Endothelial cell of coronary artery (primary cell): ENCODE data around the gene PAX5. TPM values are rescaled to one million over a fixed set of nuclear protein-coding genes. Genes with fewer than 3 reads are reported as not detected.

Experiments
- total RNA-seq: library from RNA; depleted of rRNA; stranded (reverse); fragments of >200 nt; gene quantifications from 2 replicates; pipeline ENCODE4 v1.2.3, GENCODE V29; 2014

The PAX5 gene
- not detected in 2 replicates for total RNA-seq

DNA sequence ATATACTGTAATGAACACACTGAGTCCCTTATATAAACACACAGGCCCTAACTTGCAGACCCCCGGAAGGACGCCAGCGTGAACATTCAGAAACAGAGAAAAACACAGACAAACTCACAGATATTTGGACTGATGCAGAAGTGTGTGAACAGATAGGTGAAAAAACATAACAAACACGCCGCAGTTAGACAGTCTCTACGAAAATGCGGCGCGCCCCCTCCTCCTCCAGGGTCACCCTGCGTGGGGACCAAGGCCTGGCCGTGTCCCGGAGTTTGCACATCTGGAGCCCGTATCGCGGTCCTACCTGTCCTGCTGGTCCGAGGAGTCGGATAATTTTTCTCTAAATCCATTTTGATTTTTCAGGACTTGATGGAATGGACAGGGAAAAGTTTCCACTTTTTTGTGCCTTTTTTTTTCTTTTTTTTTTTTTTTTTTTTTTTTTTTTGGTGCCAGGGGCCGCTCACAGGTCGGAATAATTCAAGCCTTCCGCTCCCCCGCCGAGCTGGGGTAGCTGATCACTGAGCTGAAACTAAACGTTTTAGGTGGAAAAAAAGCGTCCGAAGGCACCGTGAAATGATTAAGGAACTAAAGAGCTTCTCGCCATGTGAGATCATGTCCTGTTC lies at the start of gene PAX5:
Gene PAX5 (minus strand): TSS at position 587 of the 623 bp plus-strand sequence. CDS start 237 bp downstream, at position 350.

Other genes starting within 250 kb of the PAX5 start
- 13.9 and 16.2 TPM in 2 replicates for gene ZCCHC7, start 86.3 kb upstream of the PAX5 start, total RNA-seq